Activated CD4-positive, alpha-beta T cell treated with anti-CD3 and anti-CD28 coated beads, Interleukin-2, amount 50 U/mL, for 48 hours (primary cell): ENCODE results near the gene FAM237A.

Experiments
- DNase-seq, 2 experiments: peaks; one replicate each; pipeline ENCODE4 v3.0.0-alpha.2; 2020

The FAM237A gene

DNA sequence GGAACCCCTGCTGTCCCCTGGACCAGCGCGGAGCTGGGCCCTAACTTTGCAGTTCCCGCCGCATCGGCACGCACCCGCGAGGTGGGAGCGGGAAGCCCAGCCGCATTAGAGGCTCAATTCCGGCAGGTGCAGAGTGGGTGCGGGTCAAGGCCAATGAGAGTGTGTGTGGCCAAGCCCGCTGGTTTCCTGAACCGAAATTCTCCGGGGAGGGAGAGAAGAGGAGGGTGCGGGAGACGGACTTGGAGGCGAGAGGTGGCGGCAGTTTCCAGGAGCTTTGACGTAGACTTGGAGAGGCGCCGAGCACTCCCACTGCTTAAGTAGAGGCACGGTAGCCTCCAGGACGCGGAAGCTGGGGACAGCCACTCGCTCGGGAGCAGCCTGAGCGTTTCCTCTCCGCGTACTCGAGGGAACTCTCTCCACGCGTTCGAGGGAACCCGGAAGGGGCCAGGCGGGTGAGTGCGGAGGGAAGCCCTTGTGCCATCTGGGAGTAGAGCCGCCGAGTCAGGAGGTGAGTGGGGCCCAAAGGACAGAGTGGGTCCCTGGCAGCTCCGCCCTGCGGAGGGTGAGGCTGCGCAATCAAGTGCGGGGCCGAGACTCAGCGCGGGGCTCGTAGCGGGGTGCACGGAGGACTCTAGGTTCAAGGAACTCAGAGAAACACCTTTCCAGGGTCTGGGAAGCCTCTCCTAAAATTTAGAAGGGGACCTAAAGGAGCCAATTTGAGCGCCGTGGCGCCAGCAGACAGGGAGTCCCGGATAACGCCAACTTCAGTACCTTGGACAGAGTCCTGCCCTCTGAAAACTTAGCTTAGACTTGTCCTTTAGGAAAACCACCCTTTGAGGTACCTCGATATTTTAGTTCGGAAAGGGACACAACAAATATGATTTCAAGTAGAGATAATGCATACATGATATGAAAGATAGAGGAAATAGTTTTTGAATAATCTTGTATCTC is at the start of gene FAM237A:
FAM237A (plus strand) TSS at position 413 of the 951 bp plus-strand sequence. CDS start 1,750 bp downstream, outside the sequence.
- DNase-seq: peak; percentile 7 to 23

DNA sequence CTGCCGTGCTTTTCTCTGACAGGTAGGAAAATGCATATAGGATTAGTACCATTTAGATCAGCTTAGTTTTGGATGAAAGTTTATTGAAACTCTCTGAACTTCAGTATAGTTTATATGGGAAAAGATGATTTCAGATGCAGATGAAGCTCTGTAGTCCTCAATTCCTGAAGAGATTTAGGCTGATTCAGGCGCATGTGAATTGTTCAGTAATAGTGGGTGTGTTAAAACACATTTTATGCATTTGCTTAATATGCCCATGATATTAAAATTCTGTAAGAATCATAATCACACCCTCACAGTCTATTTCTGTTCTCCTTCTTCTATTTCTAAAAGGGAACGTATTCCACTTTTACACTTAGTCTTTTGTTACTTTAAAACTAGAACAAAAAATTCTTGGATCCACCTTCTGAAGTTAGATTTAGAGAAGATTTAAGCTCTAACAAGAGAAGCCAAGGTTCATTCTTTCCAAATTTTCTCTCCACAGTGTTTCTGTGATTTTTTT is 44.5 kb upstream of the FAM237A start:
- no peak for DNase-seq

DNA sequence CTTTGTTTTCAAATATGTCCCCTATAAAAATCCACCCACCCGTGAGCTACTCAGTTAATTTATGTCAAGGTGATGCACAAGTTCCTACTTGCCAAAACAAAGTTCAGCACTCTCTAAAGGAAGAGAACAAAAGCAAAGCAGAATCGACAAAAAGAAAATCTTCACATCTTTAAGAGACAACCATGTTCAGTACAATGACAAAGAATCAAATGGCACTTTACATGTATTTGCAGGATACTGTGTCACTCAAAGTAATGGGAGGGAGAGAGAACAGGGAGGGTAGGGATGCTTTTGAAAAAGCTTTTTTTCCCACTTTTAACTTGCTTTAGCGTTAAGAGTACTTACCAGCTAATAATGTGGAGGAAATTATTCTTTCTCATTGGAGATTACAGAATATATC is 39.0 kb upstream of the FAM237A start:
- DNase-seq: no peak

DNA sequence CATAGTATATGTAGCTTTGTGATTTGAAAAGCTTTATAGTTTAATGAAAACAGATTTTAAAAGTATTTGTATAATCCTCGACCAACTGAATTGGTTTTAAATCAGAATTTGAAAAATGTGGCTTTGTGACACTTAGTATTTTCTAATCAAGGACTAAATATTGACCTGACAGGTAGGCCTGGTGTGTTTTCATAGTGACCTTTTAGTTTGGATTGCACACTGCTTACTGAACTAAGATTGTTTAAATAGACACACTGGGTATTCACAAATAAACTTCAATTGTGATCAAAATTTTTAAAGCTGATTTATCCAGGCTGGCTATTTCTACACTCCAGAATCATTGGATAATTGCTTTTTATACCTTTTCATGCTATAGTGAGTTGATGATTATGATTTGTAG is 31.8 kb upstream of the FAM237A start:
- DNase-seq: no peak

DNA sequence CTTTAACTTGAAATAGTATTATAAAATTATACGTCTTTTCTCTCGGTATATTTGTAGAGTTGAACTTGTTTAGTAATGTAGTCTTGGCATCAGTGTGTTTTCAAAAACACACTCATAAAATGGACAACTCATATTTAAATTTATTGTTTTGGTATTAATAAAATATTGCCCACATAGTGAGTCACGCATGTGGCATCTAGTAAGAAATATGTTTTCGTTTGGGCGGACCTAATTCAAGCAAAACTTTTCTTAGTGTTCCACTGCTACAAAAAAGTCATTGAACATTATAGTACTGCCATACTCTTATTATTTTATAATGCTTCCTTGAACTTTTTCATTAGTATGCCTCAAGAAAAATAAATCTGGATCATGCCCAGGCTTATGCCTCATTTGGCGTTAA is 31.1 kb upstream of the FAM237A start:
- DNase-seq: no peak

DNA sequence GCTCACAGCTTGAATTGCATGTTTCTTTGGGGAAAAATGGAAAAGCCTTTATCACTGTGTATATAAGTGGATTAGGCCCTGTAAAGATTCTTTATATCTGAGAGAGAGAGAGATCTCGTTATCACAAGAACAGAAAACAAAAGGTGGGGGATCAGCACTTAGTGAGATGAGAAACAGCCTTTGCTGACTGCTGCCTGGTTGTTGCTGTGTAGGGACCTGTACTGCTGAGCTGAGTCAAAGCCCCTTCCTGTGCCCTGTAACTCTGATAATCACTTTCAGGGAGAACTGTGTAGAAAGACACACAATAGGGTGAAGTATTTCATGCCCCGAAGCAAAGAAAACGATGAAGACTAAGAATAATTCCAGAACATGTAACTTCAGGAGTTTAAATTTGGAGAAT is 30.6 kb upstream of the FAM237A start:
- DNase-seq: no peak

DNA sequence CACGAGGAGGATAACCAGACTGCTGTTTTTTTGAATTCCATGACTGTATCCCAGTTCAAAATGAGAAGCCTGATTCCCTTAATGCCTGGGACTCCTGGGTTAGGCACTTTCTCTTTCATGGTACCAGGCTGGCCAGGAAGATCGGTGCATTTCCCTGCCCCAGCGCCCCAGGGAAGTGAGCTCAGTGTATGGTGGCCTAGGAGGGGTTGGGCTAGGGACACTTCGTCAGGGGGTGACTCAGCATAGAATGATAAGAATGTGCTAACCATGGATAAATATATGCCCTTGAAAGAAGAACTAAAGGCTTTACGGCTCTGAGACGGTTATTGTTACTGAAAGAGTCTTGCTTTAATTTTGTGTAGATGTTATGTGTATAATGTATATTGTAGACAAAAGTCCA is 27.5 kb upstream of the FAM237A start:
- no peak for DNase-seq

DNA sequence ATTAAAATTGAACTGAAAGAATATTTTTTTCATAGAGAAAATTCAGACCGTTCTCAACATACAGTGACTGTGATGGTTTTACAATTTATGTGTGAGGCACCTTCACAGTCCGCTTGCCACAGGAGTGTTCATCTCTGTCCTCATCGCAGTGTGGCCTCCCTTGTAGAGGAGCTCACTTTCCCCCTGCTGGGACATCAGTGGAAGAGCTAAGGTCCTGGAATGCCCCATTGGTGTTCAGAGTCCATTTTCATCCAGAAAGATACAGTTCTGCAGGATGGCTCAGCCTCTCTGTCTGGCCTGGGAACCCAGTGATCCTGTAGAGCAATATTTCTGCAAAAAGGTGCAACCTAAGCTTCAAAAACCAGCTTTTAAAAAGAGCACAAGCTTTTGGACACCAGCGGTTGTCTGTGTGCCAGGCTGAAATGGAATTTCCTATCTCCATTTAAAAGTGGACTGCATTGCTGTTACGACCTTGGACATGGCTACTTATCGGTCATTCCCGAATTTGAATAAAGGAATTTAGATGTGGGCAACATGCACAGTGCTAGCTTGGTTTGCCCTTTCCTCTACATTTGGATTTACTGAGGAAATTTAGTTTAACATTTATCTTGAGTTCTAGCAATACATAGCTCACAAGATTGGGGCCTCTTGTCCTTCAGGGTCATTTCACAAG is 26.7 kb upstream of the FAM237A start:
- no peak for DNase-seq

DNA sequence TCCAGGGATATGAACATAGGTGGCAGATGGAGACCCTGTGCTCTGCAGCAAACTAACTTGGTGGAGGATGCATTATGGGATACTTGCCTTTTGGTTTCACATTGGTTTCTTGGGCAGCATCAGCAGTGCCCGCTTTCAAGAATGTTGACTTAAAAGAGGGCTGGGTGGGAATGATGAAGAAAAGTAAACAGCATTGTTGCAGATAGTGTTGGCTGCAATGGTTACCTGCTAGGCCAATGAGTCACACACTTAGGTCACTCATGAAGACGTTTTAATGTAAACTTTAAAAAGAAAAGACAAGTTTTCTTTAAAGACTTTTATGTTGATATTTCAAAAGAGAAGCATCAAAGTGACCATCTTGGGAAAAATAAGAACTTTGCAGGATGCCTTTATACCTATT is 26.1 kb upstream of the FAM237A start:
- DNase-seq: no peak

DNA sequence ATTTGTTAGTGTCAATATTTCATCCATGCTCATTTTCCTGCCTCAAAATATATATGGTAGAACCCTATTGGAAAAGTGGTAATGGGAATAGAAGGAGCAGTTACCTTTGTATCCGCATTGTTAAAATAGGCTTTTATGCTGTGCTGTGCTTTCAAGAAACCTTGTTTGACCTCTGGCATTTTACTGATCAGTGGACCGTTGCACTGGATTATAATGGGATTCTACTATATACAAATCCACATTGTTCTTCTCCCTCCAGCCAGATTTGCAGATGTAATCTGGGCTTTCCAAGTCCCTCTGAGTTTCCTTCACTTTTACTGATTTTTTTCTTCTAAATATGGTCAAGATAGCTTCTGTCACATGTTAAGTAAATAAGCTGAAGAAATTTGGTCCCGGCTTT is 23.3 kb upstream of the FAM237A start:
- no peak for DNase-seq

DNA sequence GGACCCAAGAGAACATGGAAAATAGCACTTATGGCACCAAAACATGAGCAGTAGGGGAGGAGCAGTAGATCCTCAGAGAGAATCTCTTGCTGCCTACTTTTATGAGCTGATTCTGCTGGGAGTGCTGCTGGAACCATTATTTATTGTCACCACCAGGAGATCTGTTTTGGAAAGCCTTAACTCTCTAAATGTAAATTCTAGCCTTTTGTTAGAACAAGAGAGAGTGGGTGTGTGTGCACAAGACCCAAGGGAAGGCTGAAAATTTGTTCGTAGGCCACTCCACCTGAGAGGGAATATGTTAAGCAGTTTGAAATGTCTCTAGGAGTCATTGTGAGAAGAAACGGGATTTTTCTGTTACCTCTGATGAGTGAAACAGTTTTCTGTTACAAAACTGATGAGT is 16.2 kb upstream of the FAM237A start:
- DNase-seq: no peak

DNA sequence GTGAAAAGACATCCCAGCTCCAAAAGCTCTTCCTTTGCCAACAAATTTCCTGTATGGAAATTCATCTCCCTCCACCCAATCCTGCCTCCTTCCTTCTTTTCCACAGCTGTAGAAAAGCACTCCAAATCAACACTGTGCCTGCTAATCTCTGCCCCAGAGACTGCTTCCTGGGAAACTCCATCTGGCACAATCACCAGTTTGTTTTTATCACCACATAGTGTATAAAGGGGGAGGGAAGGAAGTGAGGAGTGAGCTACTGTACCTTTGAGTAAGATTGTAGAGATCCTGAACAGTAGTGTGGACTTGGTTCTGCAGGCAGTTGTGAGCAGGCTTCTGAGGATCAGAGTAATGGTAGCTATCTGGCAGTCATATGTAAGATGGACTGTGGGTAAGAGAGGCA is 14.7 kb upstream of the FAM237A start:
- DNase-seq: no peak

DNA sequence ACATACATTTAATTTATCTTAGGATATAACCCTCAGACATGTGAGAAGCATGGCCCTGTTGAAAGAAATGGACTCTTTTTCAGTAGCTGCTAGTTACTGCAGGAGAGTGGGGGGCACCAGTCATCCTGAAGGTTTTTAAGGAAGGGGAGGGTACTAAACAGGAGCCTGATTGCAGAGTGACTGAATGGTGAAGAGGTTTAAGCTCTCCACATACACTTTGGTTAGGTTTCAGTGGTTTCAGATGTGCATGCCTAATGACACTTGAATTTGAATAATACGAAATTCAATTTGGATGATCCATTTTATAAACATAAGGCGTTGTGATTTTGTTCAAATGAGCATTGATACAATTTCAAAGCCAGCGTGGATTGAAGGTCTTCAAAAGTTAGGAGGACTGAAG is 10.9 kb upstream of the FAM237A start:
- DNase-seq: no peak

DNA sequence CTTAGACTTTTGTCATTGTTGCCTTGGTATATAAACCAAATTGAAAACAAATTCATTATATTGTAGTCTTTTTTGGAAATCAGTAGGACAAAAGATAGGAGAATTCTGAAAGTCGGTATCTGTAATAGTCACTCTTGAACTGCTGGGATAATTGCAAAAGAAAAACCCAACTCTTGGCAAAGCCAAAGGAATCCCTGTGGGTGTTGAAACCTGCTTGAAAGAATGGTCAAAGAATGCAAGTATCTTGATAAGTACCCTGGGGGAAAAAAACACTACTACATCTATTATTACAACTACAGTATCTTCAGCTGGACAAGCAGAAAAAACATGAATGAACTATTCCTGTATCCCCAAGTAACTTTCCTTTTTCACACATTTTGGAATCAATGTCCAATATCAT is 7.3 kb upstream of the FAM237A start:
- no peak for DNase-seq

DNA sequence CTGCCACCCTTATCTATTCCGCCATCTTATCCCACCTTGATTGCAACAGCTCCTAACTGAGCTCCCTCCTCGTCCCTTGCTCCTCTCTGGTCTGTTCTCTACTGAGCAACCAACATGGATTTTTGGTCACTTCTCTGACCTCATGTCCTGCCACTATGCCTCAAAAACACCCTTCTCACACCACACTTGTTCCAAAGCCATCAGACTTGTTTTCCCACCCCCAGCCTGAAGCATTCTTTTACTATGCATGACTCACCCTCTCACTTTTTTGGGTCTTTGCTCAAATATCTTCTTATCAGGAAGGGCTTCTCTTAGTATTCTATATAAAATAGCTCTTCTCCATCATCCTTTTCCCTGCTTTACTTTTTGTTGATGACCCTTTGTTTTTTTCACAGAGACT is 2.7 kb upstream of the FAM237A start:
- no peak for DNase-seq

DNA sequence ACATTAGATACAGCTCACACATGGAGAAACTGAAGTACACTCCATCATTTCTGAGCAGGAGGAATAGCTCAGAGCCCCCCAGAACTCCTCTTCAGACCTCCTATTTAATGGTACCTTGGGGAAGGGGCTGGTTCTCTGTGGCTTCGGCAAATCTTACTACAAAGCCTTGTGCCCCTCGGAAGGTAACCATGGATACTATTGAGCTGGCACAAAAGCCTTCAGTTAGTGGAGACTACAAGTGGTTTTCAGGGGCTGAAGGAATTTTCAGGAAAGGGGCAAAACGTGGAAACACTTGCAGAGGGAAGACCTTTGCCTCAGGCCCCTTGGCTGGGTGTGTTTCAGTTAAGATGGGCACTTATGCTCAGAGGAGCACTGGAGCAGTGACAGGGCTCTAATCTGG is 1.1 kb upstream of the FAM237A start:
- DNase-seq: no peak

DNA sequence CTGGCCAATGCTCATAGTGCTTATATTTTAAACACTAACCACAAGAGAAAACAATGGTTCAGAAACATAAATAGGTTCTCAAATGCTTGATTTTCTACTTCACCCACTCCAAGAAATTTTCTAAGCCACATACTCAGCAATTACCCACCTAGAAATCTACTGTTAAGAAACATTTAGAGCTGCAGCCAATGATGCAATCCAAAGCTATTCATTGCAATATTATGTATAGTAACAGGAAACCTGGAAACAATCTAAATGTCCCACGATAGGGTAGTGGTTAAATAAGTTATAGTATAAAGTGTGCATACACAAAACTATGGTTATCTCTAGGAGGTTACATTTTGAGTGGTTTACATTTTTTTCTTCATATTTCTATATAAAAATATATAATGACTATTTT is 5.7 kb downstream of the FAM237A start:
- DNase-seq: no peak

DNA sequence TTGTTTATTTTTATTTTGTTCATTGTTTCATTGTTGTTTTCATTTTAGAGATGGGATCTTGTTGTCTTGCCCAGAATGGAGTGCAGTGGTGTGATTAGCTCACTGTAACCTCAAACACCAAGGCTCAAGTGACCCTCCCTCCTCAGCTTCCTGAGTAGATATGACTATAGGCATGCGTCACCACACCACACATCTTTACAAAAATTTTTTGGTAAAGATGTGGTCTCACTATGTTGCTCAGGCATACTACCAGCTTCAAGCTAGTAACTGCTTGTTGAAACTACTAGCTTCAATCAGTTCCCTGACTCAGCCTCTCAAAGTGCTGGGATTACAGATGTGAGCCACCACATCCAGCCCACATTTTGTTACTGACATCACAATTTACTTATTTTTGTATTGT is 14.8 kb downstream of the FAM237A start:
- no peak for DNase-seq

DNA sequence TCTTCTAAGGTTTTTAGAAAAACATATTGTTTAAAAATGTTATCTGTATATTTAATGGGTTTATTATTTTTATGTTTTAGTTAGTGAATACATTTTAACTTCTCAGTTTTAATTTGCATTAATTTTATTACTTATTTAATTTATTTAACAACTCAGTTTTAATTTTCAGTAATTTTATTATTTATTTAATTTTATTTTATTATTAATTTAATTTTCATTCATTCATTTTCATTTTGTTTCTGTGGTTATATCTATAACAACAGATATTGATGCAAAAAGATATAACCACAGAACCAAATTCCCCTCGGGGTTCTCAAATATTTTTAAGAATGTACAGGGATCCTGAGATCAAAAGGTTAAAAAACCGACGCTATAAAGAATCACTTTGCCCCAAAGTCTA is 23.0 kb downstream of the FAM237A start:
- DNase-seq: no peak

DNA sequence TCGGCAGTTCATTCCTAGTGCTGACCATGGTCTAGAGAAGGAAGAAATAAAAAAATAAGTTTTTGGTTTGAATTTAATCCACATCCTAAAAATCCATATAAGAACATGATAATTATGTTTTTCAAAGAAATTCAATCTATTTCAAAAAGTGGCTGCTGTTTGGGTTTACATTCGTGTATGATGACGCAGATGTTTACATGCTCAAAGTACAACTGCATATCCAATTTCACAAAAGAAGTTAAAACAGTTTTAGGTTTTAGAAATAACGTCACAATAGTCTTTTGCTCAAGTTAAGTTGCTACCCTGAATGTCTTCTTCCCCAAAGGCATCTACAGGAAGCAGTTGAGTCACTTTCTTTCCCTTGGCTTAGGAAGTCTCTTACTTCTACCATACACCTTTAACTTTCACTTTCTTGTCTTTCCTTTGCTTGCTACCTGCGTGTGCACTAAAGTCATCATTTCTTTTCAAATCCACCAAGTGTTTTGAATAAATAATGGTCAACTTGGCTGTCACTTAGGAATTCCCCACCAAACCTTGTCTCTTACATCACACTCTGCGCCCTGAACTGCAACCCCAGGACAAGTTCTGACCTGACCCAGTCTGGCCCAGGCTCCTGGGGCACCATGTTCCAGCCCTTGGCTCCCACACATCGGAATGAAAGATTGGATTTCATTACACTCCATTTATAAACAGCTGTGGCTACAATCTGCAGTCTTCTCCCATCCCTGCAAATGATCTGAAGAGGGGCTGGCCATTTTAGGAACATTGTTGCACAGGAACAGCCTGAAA is 28.4 kb downstream of the FAM237A start:
- DNase-seq: no peak

DNA sequence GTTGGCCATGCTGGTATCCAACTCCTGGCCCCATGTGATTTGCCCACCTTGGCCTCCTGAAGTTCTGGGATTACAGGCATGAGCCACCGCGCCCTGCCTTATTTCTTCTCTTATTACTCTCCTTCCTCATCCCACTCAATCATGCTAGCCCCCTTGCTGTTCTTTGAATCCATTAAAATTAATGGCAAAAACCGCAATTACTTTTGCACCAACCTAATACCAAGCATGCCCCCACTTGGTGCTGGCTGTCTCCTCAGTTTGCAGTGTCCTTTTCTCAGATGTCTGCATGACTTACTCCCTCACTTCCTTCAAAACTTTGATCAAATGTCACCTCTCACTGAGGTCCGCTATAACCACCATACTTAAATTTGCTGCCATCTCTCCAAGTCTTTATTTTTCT is 41.3 kb downstream of the FAM237A start:
- no peak for DNase-seq

DNA sequence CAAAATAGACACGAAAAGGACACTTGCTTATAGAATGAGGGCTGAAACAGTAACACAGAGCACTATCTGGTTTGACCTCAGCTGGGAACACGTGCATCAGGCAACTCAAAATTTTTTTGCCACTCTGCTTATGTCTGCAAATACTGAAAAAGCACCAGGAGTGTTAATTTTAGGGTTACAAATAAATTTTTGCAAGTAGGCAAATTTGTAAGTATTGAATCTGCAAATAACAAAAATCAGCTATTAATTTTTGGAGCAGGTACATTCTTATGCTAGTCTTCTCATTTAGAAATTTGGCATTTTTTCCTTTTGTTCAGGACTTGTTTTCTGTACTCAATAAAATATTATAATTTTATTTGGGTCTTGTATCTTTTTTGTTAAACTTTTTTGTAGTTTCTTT is 46.2 kb downstream of the FAM237A start:
- no peak for DNase-seq

DNA sequence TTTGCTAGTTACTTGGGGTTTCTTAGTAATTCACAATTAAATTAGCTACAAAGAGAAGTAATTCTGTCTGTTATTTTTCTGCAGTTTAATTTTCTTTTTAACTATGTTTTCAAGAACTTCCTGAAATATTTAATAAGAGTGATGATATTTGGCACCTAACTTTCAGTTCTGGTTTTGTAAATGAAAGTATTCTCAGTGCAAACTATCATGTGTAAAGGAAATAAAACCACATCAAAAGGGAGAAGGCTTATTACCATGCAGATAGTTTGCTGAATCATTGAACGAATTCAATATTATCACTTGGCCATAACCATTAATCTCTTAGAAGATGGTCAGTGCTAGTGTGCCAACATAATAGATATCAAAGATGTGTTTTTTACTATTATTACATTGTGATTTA is 46.7 kb downstream of the FAM237A start:
- DNase-seq: no peak
